K562 (cell line): ENCODE data around the gene OR1N2.

Source experiments
- EP300 ChIP-seq: IDR thresholded peaks from 2 replicates; pipeline ENCODE4 v1.6.1; 2012; ENCODE audit warnings: low read length, improper control_type of control experiment
- ESRRA ChIP-seq: fragments of 450-650 bp; IDR thresholded peaks from 2 replicates; pipeline ENCODE4 v1.6.1; 2014; ENCODE audit warnings: low read depth, mild to moderate bottlenecking, moderate library complexity, borderline replicate concordance
- NFE2 ChIP-seq: IDR thresholded peaks from 2 replicates; pipeline ENCODE4 v1.6.1; 2014; ENCODE audit warnings: antibody characterized with exemption, low read depth
- NRF1 ChIP-seq, 2 experiments: fragments of 450-650 bp; IDR thresholded peaks in 1 of 2; conservative IDR thresholded peaks in 1 of 2; 2 replicates each; pipeline ENCODE4 v1.6.1; 2014; ENCODE audit warnings: mild to moderate bottlenecking in 2 of 2
- TFE3 ChIP-seq: fragments of 450-650 bp; formaldehyde crosslinking; IDR thresholded peaks from 2 replicates; pipeline ENCODE4 v1.4.0; 2020; ENCODE audit warnings: mild to moderate bottlenecking, mixed read lengths
- ZNF644 ChIP-seq: fragments of 200-800 bp; sonication (Bioruptor generic); IDR thresholded peaks from 2 replicates; pipeline ENCODE4 v1.6.1; 2016; ENCODE audit warnings: low read depth, missing genetic modification characterization, missing compliant biosample characterization

GRCh38 chr9:122551371-122551770 is 1.5 kb upstream of the OR1N2 start:
- TF ChIP-seq EP300 (no peak), ZNF644 (tag) (no peak), NRF1 (conservative IDR thresholded peaks at IDR 0.05 in 1 of 2, IDR thresholded peaks at IDR 0.05 in 1 of 2) (no peak), ESRRA (no peak), TFE3 (CRISPR knock-in tag) (no peak), NFE2 (no peak)
